ENCODE results near the gene C12orf56.

Gene C12orf56

GRCh38 chr12:64390275-64390851, at the start of gene C12orf56:
Gene C12orf56, minus strand, starts transcription at chr12:64390758. Its CDS starts 193 bp downstream, at chr12:64390565.
- no peak for DNase-seq

GRCh38 chr12:64440100-64440499, 49.5 kb upstream of the C12orf56 start:
- DNase-seq = no peak

- DNase-seq = no peak
Measured at GRCh38 chr12:64433915-64434314, 43.4 kb upstream of the C12orf56 start.

GRCh38 chr12:64431791-64432190, 41.2 kb upstream of the C12orf56 start:
- DNase-seq = no peak

- DNase-seq = no peak
Measured at GRCh38 chr12:64430886-64431285, 40.3 kb upstream of the C12orf56 start.

- no peak for DNase-seq
Measured at GRCh38 chr12:64428956-64429355, 38.4 kb upstream of the C12orf56 start.

GRCh38 chr12:64427988-64428387, 37.4 kb upstream of the C12orf56 start:
- no peak for DNase-seq

GRCh38 chr12:64419696-64420095, 29.1 kb upstream of the C12orf56 start:
- no peak for DNase-seq

- no peak for DNase-seq
Measured at GRCh38 chr12:64418209-64418608, 27.7 kb upstream of the C12orf56 start.

- DNase-seq = no peak
Measured at GRCh38 chr12:64413884-64414283, 23.3 kb upstream of the C12orf56 start.

- no peak for DNase-seq
Measured at GRCh38 chr12:64412459-64412858, 21.9 kb upstream of the C12orf56 start.

- no peak for DNase-seq
Measured at GRCh38 chr12:64411427-64411826, 20.9 kb upstream of the C12orf56 start.

- DNase-seq = no peak
Measured at GRCh38 chr12:64407342-64408223, 17.0 kb upstream of the C12orf56 start.

- DNase-seq = peak; percentile 57 to 59
Measured at GRCh38 chr12:64404470-64405256, 14.1 kb upstream of the C12orf56 start.

- peak; percentile 86 to 93 for DNase-seq
Measured at GRCh38 chr12:64403707-64404469, 13.3 kb upstream of the C12orf56 start, which contains the start of gene XPOT. Gene XPOT, plus strand, starts transcription at chr12:64404392. Its CDS starts 5,644 bp downstream, at chr12:64410036.

GRCh38 chr12:64402181-64402580, 11.6 kb upstream of the C12orf56 start:
- no peak for DNase-seq

- DNase-seq = no peak
Measured at GRCh38 chr12:64400041-64400440, 9.5 kb upstream of the C12orf56 start.

- DNase-seq = no peak
Measured at GRCh38 chr12:64395739-64396138, 5.2 kb upstream of the C12orf56 start.

GRCh38 chr12:64392221-64392620, 1.7 kb upstream of the C12orf56 start:
- peak; percentile 30 to 31 for DNase-seq

- no peak for DNase-seq
Measured at GRCh38 chr12:64389154-64389553, 1.4 kb downstream of the C12orf56 start.

GRCh38 chr12:64387197-64387816, 3.3 kb downstream of the C12orf56 start:
- DNase-seq = no peak

- no peak for DNase-seq
Measured at GRCh38 chr12:64385468-64385867, 5.1 kb downstream of the C12orf56 start.
